HG02798 (cell line): Measurements from ENCODE around the gene PIEZO2.
"Not testable (repeated sequence)": the region's sequence is repeated elsewhere in the genome, so short reads cannot be mapped to it uniquely, and the experiment has no call there.

Experiments
- ATAC-seq: cut with Tn5 transposase; IDR thresholded peaks from one replicate; pipeline ENCODE4 v1.9.1; 2021; ENCODE audit warnings: mild to moderate bottlenecking; ENCODE audit not compliant: unreplicated experiment, poor library complexity

The PIEZO2 gene

DNA sequence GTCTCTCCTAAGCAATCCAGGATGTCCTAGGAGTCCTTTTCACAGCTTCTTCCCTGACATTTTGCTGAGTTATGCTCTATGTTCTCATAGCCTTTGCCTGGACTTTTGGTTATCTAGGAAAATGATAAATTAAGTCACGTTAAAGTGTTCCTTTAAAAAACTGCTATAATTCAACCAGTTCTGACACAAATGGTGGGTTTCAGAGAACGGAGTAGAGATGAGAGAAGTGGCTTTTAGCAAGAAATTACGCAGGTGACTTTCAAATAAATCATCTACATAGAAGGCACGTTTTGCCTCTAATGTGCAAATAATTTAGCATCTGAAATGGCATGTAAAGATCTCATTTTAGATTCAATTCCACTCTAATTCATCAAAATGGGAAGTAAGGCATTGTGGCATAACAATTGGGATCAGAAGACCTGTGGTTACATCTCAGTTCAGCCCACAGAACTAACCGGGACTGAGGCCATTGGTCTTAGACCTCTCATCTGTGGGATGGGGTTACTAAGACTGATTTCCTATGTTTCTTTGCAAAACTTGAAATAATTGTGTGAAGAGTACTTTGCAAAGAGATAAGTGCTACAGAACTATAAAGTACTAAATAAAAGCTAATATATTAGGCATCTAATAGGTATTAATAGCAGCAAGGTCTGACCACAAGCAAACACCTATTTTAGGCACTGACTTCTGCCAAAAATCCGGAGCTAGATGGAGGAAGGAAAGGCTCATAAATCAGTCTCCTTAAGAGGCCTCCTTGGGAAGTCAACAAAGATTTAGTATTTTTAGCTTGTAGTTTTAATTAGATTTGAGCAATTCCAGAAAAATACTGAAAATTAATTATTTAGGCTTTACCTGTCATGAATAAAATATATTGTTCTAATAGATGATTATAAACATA lies 211.4 kb downstream of the PIEZO2 start:
- ATAC-seq, result no peak

DNA sequence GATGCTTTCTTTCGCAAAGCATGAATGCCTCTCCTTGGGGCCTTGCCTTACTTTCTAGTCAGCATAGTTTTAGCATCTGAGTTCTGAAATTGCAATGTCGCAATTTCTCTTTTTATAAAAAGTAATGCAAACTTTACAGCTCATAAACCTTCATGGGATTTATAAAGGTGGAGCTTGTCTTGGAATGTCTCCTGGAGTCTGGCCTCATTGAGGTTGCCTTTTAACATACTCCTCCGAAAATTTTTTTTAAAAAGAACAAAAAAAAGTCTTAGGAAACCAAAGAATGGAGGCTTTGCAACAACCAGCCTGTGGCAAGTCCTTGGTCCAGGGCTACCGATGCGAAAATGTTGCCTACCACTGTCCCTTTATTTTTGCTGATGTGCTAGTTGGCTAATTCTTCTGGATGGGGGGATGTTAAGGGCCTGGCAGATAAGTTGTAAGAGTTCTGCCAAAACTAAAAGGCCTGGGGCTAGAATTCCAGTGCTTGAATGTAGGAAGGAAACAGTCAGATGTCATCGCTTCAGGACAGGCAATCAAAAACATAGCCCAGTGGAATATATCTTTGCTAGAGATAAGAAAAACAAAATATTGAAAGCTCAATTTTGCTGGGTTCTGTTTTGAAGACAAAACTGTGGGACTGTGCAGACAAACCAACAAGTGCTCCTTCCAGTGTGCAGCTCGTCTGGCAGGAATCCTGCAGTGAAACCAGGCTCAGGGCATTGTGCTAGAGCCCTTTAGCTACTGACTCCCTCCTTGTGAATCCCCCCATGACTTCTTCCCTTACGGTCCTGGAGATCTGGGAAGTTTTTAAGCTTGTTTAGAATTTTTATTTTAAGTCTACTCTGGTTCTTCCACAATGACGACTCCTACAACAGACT lies 213.0 kb downstream of the PIEZO2 start:
- no peak for ATAC-seq

- ATAC-seq, result no peak
Measured at GRCh38 chr18:10935588-10935987, 213.8 kb downstream of the PIEZO2 start.

- ATAC-seq, result not testable (repeated sequence)
Measured at GRCh38 chr18:10933648-10934047, 215.7 kb downstream of the PIEZO2 start.

DNA sequence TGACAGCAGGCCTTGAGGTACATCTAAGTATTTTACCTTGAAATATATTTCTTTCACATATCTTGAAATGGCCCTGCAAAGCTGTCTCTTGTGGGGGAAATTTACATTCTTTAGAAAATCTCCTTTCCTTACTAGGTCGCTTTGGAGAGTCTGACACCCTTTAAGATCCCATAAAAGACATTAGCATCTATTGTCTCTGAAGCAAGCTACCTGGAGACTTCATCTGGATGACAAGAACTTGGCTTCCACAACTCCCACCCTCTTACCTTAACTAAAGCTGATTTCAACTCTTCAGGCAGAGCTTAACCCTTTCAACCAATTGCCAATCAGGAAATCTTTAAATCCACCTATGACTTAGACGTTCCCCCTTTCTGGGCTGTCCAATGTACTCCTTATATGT lies 219.3 kb downstream of the PIEZO2 start:
- ATAC-seq, result no peak

- no peak for ATAC-seq
Measured at GRCh38 chr18:10928772-10929373, 220.5 kb downstream of the PIEZO2 start.

DNA sequence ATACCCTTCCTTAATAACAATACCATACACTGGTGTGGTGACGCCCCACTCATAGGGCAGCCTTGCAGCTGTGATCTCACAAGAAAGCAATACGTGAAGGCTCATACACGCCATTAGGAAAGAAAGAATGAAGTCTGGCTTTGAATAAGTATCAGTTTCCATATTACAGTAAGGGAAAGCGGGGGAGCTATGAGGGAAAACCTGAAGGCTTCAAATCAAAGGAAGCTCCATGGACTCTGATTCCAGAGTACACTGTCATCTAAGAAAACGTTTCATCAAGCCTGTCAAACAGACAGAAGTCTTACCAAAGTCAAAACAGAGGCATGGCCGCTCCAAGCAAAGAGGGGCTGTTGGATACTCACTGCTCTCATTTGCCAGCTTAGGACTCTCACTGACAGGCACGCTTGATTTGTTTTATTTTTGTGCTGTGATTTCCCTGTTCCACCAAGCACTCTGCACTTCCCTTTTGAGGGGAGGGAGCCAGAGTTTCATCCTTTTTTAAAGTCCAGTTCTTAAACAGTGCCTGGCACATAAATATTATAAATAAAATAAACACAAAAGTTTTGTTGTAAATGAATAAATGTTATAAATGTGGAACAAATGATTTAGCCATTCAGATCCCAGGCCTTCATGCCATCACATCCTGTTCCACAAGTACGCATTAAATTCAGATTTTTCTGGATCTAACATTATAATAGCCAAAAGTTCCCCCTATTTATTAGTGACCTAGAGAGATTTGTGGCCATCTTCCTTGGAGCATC lies 221.2 kb downstream of the PIEZO2 start:
- ATAC-seq, result no peak

- no peak for ATAC-seq
Measured at GRCh38 chr18:10927286-10927992, 221.9 kb downstream of the PIEZO2 start.

- ATAC-seq, result no peak
Measured at GRCh38 chr18:10926621-10927161, 222.7 kb downstream of the PIEZO2 start.

GRCh38 chr18:10924290-10924689 lies 225.1 kb downstream of the PIEZO2 start:
- ATAC-seq, result no peak

DNA sequence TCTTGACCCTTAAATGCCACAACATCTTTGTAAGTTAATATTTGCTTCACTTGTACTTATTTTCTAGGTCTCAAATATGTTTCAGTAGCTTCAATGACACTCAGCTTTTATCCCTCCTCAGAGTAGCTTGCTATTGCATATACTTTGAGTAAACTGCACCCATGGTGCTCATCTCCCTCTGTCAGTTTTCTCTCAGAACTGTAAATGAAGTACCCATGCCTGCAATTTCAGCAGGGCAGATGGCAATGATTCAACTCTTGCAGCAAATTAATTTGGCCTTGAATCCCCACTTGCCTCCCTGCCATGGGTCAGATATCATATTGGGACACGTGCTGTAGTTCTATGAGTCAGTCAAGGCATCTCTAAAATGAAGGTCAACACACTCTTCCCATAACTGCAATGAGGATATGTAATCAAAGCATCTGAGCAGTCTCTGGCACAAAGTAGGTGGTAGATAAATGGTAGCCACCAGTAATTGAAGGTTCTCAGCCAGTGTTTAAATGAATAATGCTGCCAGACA lies 225.8 kb downstream of the PIEZO2 start:
- ATAC-seq, result no peak

DNA sequence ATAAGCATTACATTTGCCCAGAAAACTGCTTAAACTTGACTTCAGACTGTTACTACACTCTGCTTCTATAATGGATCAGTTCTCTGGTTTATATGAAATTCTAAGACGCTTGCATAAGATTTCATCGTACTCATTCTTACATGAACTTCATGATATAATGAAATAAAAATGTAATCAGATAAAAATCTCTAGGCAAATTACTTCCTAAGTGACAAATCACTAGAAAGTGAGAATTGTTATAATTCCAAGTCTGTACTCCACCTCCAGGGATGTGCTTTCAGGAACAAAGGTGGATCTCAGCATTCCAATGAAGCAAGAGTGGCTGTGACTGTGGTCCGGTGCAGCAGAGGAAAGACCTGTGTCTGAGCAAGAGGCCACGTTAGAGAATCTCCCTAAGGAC lies 226.2 kb downstream of the PIEZO2 start:
- no peak for ATAC-seq

GRCh38 chr18:10922712-10923111 lies 226.7 kb downstream of the PIEZO2 start:
- not testable (repeated sequence) for ATAC-seq

DNA sequence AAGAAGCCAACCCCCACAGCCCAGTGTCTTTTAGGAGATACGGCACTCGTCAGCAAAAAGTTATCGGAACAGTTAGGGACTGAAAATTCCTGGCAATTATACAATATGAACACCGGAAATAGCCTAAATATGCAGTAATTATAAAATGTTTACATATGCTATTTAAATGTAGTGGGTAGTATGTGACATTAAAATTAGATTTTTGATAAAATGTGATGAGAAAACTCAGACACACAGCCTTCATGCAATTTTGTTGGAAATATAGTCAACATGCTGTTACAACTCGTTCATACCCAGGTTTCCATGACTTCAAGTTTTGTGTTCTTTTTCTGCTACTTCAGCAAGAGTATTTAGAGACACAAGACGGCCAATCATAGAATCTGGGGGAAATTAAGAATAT lies 229.1 kb downstream of the PIEZO2 start:
- ATAC-seq, result not testable (repeated sequence)

DNA sequence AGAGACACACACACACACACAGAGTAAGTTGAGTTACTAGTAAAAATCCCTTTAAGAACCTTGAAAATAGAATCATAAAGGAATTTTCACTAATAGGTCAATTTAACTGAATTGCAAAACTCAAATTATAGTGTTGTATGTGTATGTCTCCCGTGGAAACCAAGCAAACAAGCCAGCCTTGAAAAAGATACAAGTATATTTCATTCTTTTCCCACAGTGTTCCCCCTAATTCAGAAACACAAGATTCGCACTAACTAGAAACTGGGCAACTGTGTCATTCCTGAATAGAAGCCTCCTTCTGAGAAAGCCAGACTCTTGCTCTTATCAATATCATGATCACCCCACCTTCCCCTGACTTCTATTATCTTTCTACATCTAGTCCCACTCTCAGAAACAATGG lies 229.5 kb downstream of the PIEZO2 start:
- no peak for ATAC-seq

DNA sequence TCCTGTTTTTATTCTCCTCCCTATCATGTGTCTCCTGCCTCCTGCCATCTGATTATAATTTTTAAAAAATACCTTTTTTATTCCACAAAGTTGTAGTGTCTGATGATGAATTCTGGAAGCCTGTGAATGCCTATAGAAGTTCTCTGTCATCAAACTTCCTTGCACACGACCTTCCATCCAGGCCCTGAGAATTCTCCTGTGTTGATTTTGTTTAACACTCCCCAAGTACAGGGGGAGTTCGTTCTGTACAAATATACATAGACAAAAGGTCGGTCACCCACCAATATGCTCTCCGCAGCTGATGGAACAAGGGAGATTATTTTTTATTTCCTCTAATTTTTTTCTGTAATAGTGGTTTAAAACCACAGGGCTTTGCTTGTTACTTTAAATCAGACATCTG lies 232.5 kb downstream of the PIEZO2 start:
- no peak for ATAC-seq

- no peak for ATAC-seq
Measured at GRCh38 chr18:10916387-10916786, 233.0 kb downstream of the PIEZO2 start.

DNA sequence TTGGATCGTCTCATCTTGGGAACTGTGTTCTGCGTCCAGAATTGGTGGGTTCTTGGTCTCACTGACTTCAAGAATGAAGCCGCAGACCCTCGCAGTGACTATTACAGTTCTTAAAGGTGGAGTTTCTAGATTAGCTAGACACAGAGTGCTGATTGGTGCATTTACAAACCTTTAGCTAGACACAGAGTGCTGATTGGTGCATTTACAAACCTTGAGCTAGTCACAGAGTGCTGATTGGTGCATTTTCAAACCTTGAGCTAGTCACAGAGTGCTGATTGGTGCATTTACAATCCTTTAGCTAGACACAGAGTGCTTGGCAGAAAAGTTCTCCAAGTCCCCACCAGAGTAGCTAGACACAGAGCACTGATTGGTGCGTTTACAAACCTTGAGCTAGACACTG lies 233.6 kb downstream of the PIEZO2 start:
- not testable (repeated sequence) for ATAC-seq

DNA sequence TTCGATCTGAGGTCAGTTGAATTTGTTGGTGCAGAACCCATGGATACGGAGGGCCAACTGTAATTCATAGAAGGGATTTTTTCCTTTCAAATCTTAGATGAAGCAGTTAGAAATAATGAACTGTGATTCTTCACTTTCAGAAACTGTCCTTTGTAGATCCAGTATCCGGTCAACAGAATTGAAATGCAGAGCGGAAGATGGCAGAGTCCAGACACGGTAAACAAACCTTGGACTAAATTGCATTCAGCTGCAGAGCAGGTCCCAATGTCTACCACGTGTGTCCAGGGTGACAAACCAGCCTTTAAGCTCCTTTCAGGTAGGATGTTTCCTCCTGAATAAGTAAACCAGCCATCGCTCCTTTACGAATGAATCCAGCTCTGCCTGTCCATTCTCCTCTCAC lies 234.8 kb downstream of the PIEZO2 start:
- not testable (repeated sequence) for ATAC-seq
